Ecto neural progenitor cell (in vitro differentiated cells): Measurements from ENCODE around the gene KCNV2.
"Not testable (repeated sequence)": the region's sequence is repeated elsewhere in the genome, so short reads cannot be mapped to it uniquely, and the experiment has no call there.

Experiments used
- DNase-seq: peaks from one replicate; pipeline ENCODE4 v3.0.0-alpha.2; 2018; ENCODE audit warnings: low spot score

Gene KCNV2

DNA sequence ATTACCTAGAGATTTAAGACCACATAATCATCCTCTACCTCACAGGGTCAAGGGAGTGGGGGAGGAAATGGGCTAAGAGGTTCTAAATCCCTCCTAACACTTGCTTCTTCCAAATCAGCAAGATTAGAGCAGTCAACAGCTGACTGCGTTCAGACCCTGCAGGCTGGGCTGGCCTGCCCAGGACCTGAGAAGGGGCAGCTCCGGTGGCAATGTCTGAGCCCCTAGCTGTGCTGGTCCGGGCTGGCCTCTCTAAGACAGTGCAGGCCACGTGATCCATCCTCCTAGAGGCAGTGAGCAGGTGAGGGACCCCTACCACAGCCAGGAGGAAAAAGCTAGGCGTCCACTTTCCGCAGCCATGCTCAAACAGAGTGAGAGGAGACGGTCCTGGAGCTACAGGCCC, at the start of gene KCNV2:
TSS of gene KCNV2 (plus strand) at position 126 of the 400 bp plus-strand sequence. CDS start at position 356, 230 bp downstream.
- no peak for DNase-seq

DNA sequence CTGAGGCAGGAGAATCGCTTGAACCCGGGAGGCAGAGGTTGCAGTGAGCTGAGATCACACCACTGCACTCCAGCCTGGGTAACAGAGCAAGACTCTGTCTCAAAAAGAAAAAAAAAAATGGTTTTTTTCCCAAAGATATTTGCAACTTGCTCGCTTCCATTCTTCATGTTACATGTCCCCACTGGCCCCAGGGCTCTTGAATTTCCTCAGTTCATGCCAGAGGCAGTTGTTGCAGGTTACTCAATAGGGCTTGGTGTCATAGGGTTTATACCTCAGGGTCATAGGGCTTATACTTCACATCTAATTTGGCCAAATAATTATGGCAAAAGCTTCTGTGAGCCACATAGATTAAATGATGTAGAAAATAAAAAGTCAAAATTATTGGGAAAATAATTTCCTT, 44.1 kb upstream of the KCNV2 start:
- DNase-seq = no peak

DNA sequence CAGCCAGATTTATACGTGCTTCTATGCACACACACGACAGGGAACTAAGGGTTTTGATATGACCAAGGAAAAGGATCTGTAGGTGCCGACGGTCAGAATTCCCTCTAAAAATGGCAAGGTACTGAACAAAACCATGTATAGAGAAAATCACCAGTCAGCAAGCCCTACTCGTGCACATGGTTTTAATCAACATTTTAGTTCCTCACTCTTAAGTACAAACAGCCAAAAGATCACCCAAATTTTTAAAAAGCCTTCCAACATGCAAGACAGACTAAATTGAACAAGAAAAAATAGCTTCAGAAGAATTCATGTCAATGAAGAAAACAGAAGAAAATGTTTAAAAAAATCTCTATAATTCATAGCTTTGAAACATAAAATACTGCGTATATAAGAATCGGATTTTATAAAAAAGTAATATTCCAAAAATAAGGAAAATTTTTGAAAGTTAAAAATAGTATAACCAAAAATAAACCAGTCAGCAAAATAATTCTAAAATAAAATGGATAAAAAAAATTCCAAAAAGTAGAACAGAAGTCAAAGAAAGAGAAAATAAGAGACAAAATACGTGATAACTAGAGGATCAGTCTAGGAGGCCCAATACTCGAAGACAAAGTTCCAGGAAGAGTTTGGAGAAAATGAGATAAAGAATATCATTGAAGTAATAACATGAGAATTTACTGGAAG, 43.0 kb upstream of the KCNV2 start:
- no peak for DNase-seq

DNA sequence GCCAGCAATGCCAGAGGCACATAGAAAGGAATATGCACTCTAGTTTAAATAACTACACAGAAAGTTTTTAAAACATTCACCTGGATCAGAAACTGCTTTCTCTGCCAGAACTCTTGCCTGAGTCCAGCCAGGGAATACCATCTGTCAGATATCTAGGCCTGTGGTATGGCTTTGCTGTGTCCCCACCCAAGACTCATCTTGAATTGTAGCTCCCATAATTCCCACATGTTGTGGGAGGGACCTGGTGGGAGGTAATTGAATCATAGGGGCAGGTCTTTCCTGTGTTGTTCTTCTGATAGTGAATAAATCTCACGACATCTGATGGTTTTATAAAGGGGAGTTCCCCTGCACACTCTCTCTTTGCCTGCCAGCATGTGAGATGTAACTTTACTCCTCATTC, 41.5 kb upstream of the KCNV2 start:
- DNase-seq = no peak

DNA sequence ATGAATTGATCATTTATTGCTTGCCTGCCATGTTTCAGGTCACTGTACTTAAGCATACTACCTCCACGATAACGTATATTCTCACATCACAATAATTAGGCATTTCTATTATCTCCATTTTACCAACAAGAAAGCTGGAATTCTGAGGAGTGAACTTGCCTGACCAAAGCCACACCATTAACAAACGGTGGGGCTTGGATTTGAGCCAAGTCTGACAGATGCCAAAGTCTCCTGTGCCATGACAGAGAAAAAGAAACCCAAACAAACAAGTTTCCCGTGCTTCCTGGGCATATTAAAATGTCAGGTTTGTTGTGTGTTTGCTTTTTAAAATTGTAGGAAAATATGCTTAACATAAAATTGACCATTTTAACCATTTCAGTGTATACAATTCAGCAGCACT, 40.8 kb upstream of the KCNV2 start:
- no peak for DNase-seq

DNA sequence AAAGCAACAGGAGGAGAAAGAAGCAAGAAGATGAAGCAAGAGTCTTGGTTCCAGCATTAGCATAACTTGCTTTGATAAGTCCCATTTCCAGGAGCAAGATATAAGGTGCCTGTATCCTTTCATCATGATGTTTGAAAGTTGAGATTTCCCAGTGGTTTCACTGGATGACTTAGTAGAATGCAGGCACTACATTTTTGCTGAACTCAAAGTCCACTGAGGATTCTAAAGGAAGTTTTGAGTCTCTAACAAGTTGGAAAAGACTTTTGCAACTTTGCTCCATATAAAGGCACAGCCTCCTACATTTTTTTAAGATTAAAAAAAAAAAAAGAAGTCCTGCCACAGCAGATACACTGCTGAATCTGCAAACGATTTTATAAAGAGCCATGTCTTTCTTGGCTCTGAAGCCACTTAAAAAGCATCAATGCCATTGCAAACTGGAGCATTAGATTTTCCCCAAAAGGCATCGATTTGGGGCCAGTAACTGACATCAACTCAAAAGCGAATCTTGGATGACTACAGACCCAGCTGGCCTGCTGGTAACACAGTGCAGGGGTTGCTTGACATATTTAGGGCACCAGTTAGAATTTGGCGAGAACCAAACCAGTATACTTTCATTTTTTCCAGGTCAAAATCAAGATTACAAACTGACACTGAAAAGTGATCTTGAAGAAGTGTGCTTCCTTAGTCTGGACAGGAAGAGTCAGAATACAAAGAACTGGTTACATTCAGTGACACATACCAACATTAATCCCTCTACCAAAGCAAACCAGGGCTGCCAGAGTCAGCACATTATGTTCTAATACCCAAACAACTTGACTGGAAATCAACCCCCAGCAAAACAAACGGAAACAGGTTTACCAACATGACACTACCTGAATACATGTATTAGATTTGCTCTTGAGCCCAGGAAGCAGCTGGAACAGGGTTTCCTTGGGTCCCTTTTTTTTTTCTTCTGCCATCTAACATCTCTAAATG, 39.1 kb upstream of the KCNV2 start:
- DNase-seq = no peak

DNA sequence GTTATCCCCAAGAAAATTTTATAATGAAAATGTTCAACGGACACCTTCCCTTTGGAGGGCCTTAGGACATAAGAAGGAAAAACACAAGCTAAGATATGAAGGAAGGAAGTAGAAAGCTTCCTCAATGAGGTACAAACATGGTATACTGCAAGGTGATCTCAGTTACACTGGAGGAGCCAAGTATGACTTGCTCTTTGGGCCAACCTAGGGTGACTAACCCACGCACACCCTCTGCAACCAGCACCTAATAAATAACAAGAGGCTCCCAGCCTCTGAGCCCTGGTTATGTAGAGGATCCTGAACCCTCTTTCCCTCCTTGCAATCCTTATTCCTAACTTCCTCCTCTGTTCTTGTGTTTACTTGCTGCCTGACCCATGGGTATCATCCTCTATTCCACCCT, 38.3 kb upstream of the KCNV2 start:
- no peak for DNase-seq

DNA sequence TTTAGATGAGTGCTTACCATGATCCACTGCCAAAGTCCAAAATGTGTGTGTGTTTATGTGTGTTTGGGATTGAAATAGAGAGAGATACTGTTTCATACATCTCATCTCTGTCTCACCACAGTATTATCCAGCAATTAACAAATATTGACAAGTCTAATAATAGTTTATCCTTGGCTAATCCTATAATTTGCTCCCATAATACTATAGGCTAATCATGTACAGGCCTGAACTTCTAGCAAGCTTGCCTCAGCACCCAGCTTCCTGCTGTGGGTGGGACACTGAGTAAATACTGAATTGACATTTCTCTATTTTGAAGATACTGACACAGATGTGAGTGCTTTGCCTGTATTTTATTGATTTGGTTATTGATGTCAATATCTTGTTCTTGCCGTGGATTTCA, 35.3 kb upstream of the KCNV2 start:
- DNase-seq = no peak

DNA sequence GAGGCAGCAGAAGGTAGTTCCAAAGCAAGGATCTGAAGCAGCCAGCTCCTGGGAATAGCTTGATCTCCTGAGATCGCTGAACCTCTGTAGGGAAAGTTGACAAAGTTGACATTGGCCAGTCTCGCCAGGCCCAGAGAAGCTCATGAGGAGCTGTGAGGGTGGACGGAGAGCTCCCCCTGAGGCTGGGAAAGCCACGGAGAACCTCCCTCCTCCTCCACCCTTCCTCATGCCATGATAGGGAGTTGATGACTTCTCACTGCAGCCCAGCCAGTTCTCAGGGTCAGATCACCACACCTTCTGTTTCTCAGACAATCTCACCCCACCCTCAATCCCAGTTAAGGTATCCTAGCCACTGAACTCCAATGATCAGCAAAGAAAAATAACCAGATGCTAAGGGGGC, 30.4 kb upstream of the KCNV2 start:
- DNase-seq = no peak

DNA sequence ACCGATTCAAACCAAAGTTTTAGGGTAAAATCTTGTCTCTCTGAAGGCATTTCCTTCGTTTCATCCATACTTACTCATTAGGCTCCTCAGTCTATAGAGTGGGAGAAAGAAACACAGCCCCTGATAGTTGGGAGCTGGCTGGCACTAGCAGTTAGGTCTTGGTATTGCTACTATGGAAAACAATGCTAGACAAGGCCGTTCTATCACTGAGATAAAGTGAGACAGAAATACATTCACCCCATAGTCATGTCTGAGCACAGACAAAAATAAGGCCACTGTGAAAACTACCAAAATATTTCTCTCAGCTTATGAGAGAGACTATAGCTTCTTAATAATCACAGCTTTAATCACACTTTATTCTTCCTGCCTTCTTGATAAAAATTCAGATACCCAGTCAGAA, 28.7 kb upstream of the KCNV2 start:
- DNase-seq = no peak

DNA sequence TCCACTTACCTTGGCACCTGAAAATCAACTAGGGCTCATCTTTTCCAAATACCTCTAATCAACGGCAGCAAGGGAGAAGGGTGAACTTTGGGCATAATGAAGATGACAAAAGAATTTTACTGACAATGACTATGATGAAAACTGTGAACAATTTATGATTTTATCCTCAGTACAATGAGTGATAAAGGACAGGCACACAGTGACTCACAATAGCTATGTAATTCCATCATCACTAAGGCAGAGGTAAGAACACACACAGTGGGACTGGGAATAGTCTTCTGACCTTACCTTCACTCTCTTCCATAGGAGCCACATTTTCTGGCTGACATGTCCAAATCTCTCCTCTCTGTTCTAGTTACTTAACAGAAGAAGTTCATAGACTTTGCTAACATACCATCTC, 26.1 kb upstream of the KCNV2 start:
- DNase-seq = no peak

DNA sequence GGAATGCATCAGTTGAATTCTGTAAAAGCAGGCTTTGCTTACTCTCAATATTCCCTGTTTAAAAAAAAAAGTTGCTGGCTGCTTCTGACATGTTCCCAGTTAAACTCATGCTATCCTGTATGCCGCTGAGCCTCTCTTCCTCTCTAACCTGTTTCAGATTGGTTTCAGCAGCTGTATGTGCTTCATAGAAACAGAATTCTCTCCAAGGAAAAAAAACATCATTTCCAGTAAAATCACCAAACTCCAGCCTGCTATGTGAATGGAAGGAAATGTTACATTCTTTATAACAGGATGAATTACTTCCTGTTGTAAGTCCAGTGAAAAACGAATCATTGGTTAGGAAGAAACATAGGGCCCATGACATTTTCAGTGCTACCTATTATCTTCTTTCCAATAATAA, 25.7 kb upstream of the KCNV2 start:
- no peak for DNase-seq

DNA sequence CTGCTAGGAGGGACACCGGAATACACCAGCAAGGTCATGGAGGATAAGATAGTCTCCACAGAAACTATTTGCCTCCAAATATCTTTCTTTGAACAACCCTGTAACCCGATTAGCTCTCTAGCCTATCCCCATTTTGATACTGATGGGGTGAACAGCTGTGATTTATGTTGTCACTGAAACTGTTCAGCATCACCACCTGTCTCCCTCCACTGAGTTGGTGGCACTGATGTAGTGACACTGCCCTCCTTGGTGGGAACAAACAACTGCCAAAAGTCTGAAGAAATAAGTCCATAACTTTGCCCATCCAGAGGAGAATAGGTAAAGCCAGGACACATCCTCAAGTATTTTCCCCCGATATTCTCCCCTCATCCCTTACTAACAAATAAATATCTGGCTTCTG, 24.3 kb upstream of the KCNV2 start:
- no peak for DNase-seq

DNA sequence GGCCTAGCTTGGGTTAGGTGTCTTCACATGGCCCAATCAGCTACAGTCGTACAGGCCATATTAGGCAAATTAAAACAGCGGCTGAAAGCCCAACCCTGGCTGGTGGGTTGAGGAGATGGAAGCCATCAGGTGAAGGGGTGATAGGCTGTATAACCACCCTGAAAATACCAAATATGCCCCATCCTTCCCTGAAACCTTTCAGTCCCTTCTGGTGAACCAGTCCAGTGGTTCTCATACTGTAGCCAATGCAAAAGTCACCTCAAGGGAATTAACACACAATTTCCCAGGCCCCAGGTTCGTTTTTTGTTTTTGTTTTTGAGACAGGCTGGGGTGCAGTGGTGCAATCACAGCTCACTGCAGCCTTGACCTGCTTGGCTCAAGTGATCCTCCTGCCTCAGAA, 19.8 kb upstream of the KCNV2 start:
- no peak for DNase-seq

DNA sequence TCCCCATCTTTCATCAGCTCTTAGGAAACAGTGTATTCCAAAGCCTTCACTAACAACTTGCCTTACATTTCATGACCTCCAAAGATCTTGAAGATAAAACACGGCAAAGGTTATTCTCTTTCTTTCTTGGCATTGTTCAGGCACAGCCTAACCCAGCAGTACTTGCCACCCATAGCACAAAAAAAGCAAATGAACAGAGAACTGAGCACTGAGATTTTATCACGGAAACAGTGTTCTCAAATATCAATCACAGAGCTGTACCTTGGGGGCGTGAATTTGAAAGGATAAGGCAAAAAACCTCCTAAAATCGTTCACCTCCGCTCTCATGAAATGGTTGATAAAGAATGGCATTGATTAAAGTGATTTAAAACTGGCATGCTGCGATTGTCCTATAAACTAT, 16.9 kb upstream of the KCNV2 start:
- no peak for DNase-seq

DNA sequence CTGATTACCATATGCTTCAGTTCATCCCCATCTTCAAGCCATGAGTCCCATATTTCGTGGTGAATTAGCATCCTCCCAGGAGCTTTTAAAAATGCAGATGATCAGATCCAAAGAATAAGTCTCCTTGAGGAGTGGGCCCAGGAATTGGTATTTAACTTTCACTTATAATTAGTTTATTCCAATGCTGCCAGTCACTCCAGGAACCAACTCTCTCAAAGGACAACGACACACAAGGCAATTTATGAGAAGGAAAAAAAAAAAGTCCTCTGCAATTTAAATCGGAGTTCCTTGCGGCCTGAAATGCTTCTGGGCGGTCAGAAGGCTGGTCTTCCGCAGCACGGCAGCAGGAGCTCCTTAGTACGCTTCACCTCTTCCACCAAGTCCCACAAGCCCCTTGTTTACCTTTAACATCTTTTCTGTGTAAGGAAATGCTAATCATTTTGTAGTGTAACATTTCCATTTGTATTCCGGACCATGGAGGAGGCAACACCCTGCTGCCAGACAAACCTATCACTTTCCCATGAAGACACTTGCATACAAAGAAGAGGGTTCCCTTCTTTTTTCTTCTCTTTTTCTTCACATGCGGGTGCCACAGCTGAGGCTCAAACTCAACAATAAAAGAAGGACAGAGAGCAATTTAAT, 16.3 kb upstream of the KCNV2 start:
- DNase-seq = no peak

DNA sequence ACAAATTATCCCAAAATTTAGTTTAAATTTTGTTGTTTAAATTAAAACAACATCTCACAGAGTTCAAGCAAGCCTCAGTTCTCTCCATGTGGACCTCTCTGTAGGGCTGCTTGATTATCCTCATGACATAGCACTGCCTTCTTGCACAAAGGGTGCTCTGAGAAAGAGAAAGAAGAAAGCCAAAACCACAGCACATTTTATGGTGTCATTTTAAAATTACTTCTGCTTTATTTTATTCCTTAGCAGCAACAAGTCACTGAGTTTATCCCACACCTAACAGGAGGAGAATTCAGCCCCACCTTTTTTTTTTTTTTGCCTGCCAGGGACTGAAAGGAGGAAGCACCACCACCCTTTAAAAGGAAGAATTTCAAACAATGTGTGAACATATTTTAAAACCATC, 12.8 kb upstream of the KCNV2 start:
- no peak for DNase-seq

DNA sequence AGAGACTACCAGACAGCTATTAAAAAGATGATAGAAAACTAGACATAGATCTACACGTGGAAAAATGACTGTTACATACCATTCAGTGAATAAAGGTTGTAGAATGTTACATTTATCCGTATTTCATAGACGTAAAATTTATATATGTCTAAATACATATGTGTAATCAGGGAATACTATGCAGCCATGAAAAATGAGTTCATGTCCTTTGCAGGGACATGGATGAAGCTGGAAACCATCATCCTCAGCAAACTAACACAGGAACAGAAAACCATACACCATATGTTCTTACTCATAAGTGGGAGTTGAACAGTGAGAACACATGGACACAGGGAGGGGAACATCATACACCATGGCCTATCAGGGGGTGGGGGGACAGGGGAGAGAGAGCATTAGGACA, 10.1 kb upstream of the KCNV2 start:
- not testable (repeated sequence) for DNase-seq

DNA sequence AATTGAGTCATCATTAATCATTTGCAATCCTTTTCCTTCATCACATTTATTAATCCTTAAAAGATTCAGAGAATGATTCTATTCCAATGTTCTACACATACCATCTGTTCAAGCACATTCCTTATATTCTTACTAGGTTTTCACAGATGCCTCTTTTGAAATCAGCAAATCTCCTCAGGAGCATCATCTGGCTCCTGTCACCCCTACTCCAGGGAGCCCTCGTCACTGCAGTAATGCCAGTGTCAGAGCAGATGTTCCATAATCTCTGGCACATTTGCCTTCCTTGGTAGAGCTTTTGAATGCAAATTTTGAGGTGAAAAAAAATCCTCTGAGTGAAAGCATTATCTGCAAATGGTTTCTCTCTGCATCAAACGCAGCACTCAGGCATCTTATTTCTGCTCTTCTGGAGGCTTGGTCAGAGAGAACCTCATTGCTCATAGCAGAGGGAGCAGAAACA, 7.6 kb upstream of the KCNV2 start:
- no peak for DNase-seq

DNA sequence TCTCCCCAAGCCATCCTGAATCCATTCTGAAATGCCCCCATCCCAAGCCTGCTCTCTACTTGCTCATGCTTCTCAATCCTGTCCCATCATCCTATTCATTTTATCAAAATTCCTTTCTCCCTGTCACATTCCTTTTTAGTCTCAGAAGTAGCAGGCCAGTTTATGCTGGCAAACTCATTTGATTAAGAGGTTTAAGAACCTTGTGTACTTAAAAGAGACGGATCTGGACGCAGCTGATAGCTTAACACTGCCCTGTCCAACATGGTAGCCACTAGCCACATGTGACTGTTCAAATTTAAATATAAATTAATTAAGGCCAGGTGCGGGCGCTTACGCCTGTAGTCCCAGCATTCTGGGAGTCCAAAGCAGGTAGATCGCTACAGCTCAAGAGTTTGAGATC, 5.6 kb upstream of the KCNV2 start:
- DNase-seq = no peak

DNA sequence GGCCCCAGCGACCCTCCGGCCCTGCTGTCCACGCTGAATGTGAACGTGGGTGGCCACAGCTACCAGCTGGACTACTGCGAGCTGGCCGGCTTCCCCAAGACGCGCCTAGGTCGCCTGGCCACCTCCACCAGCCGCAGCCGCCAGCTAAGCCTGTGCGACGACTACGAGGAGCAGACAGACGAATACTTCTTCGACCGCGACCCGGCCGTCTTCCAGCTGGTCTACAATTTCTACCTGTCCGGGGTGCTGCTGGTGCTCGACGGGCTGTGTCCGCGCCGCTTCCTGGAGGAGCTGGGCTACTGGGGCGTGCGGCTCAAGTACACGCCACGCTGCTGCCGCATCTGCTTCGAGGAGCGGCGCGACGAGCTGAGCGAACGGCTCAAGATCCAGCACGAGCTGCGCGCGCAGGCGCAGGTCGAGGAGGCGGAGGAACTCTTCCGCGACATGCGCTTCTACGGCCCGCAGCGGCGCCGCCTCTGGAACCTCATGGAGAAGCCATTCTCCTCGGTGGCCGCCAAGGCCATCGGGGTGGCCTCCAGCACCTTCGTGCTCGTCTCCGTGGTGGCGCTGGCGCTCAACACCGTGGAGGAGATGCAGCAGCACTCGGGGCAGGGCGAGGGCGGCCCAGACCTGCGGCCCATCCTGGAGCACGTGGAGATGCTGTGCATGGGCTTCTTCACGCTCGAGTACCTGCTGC, 839 bp downstream of the KCNV2 start:
- no peak for DNase-seq

DNA sequence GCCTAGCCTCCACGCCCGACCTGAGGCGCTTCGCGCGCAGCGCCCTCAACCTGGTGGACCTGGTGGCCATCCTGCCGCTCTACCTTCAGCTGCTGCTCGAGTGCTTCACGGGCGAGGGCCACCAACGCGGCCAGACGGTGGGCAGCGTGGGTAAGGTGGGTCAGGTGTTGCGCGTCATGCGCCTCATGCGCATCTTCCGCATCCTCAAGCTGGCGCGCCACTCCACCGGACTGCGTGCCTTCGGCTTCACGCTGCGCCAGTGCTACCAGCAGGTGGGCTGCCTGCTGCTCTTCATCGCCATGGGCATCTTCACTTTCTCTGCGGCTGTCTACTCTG, 1.4 kb downstream of the KCNV2 start:
- no peak for DNase-seq
